DMS79 treated with DMSO at 0.1 percent for 48 hours (cell line): ENCODE data around the gene C1orf167.
"Not testable (repeated sequence)": the region's sequence is repeated elsewhere in the genome, so short reads cannot be mapped to it uniquely, and the experiment has no call there.

Experiments used
- DNase-seq: peaks from one replicate; lab custom pipeline; 2025; lab: John Stamatoyannopoulos, UW

C1orf167 gene

GRCh38 chr1:11800756-11801433, 38.9 kb downstream of the C1orf167 start:
- no peak for DNase-seq

DNA sequence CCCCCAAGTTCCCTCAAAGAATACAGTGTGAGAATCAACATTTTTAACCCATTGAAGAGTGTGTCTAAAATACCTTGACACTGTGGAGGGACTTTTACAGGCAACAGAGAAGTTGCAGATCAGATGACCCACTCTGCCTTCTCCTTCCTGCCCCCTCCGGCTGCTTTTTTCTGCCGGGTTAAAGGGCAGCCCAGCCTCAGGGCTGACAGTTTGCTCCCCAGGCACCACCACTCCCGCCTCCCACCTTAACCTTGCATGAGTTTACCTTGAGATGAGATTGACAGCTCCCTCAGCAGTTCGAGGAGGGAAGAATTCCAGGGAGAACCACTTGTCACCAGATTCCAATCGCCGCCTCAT, 40.6 kb downstream of the C1orf167 start:
- no peak for DNase-seq

DNA sequence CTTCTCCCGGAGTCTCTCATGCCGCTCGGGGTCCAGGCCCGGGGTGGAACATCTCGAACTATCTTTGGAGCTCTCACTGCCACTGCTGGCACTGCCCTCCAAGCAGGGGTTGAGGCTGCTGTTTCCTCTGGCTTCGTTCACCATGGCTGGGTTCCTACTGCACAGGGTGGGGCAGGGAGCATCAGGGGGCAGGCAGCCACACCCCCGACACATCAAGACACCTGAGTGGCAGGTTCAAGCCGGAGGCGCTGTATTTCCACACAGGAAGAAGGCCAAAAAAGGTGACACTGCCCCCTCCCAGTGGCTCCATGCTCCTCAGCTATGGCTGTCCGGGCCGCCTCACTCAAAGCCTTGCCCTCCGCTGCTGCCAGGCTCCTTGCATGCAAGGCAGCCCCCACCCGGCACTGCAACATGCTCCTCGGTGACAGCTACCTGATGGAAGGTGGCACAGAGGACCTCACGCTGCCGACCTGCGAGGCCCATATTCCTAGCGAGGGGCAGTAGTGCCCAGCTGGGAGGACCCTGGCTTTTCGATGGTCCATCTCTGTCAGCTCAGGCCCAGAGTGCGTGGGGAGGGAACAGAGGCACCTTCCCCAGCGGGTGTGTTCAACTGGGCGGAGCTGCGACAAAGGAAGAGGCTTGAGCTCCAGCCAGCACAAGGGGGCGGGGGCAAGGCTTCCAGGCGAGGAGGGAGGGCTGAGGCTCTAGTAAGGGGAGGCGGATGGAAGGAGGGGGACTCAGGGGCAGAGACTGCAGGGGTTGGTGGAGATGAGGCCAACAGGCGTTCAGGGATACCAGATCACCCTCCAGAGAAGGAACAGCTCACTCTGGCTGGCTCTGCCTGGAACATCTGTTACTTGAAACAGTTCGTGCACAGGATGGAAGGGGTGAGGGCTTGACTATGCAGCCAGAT, 41.2 kb downstream of the C1orf167 start:
- DNase-seq = peak; percentile 91

DNA sequence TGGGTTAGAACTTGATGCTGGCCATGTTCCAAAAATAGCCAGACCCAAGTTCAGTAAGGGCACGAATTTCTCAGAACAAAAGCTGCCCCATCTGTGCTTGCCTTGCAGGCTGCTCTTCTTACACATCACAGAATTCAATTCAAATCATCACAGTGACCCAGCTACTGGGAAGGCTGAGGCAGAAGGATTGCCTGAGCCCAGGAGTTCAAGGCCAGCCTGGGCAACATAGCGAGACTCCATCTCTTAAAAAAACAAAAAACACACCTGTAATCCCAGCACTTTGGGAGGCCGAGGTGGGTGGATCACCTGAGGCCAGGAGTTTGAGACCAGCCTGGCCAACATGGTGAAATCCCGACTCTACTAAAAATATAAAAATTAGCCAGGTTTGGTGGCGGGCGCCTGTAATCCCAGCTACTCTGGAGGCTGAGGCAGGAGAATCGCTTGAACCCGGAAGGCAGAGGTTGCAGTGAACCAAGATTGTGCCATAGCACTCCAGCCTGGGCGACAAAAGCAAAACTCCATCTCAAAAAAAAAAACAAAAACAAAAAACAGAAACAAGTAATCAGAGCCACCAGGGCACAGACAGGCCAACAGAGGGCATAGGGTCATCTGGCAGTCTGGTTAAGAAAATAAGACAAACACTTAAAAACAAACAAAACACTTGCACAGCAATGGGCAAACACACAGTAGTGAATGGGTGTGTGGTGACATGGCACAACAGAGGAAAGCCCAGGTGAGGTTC, 42.1 kb downstream of the C1orf167 start:
- DNase-seq = not testable (repeated sequence)

GRCh38 chr1:11804666-11805421, 42.9 kb downstream of the C1orf167 start:
- peak; percentile 83 for DNase-seq

- peak; percentile 99 for DNase-seq
Observed at GRCh38 chr1:11805422-11806306, 43.7 kb downstream of the C1orf167 start, which contains the start of the genes CLCN6 and MTHFR. Gene CLCN6 (plus strand): TSS chr1:11806191. CDS start chr1:11806263, 72 bp downstream. Gene MTHFR (minus strand): TSS chr1:11805964. CDS start chr1:11803116, 2,848 bp downstream.

DNA sequence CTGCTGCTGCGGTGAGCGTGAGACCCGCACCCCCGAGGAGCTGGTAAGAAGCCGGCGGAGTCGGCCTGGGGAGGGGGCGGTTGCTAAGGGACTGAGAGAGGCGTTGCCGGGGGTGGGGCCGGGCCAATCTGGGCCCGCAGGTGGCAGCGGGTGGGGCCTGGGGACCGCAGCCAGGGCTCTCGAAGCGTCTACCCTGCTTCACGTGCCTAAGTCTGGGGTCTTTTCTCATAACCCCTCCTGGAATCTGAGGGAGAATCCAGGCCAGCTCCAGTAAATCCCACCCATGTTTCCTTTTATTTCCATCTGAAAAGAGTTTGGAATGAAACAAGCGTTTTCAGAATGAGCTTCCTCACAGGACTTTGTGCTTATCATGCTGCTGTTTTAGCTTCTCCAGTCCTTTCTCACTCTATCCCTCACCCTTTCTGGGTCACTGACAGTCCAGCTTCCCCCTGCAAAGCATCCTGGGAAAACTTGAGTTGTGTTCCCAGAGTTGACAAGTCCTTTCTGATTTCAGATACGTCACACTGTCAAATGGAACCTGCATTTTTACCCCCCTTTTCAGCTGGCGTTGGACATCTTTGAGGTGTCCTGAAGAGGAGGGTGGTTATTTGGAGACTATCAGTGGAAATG, 44.4 kb downstream of the C1orf167 start:
- peak; percentile 19 for DNase-seq

DNA sequence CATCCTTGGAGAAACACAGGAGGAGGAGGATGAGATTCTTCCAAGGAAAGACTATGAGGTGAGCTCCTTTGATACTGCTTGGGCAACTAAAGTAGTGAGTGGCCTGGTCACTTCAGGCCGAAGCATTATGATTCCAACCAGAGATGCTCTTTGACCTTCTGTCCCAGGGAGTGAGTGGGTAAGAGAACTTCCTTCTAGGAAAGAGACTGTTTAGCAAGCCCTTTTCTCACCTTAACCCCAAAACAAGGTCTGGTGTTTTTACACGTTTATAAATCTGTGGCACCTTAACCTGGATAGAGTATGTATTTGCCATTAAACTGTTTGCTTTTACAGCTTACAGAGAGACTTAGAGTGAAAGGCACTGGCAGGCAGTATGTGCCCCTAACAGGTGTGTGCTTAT, 45.1 kb downstream of the C1orf167 start:
- DNase-seq = no peak

DNA sequence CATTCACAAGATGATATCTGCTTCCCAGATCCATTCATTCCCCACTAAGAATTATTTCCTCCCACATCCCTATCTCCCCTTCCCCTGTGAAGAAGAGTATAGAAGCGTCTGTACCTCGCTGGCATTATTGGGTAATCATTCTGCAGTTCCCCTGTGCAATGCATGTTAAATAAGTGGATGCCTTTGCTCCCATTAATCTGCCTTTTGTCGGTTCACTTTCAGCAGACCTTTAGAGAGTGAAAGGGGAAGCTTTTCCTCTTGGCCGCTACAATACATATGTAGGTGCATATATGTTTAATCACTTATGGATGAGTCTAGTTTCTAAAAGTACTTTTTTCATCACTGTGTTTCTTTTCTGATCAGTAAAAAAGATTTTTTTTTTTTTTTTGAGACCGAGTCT, 51.0 kb downstream of the C1orf167 start:
- no peak for DNase-seq

GRCh38 chr1:11817192-11817591, 55.2 kb downstream of the C1orf167 start:
- no peak for DNase-seq

- no peak for DNase-seq
Observed at GRCh38 chr1:11822091-11822490, 60.1 kb downstream of the C1orf167 start.

GRCh38 chr1:11823366-11824137, 61.6 kb downstream of the C1orf167 start:
- DNase-seq = no peak

- DNase-seq = no peak
Observed at GRCh38 chr1:11825131-11825530, 63.1 kb downstream of the C1orf167 start.

- no peak for DNase-seq
Observed at GRCh38 chr1:11826946-11827345, 65.0 kb downstream of the C1orf167 start.

DNA sequence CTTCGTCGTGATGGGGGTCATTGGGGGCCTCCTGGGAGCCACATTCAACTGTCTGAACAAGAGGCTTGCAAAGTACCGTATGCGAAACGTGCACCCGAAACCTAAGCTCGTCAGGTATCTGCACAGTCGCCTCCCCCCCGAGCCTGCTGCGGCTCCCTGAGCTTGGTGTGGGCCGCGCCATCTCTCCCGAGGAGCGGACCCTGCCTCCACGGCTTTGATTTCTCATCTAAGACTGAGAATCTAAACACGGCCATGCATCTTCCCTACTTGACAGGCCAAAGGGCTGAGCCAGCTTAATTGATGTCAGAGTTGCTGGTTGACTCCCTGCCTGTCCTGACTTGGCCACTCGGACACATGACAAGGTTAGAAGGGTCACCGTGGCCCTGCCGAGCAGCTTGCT, 66.5 kb downstream of the C1orf167 start:
- no peak for DNase-seq

GRCh38 chr1:11831945-11832725, 70.1 kb downstream of the C1orf167 start:
- no peak for DNase-seq

GRCh38 chr1:11833497-11833896, 71.5 kb downstream of the C1orf167 start:
- no peak for DNase-seq

DNA sequence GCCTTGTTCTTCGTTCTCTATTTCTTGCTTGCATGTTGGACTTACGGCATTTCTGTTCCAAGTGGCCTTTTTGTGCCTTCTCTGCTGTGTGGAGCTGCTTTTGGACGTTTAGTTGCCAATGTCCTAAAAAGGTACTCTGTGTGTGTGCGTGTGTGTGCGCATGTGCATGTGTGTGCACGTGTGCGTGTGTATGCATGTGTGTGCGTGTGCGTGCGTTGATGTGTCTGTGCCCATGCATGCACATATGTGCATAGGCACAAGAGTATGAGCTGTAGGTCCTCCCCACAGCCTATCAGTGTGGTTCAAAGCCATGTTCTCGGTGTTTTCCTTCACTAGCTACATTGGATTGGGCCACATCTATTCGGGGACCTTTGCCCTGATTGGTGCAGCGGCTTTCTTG, 71.9 kb downstream of the C1orf167 start:
- no peak for DNase-seq
